GM12878 (cell line): ENCODE data around the gene KLHL3. TPM values are rescaled to one million over a fixed set of nuclear protein-coding genes. Genes with fewer than 3 reads are reported as not detected.

ENCODE experiments used
- ATAC-seq: fragments of 200-7000 bp; cut with Tn5 transposase; 3 replicates; pipeline ENCODE4 v1.9.1; 2020; ENCODE audit warnings: mild to moderate bottlenecking, moderate library complexity
- BruUV-seq: library from RNA; stranded (reverse); fragments of 400-500 nt; replicated peaks from 2 replicates; lab custom pipeline; 2021; lab: Mats Ljungman, UMichigan
- CTCF ChIA-PET: fragments of 300-600 bp; sonication (Branson Sonifier 250); formaldehyde crosslinking; extraction: SDS; loops from one replicate; lab custom pipeline; 2021; ENCODE audit warnings: inconsistent platforms; lab: Yijun Ruan, JAX
- POLR2A ChIA-PET: fragments of 350-600 bp; formaldehyde crosslinking; extraction: SDS; loops from one replicate; lab custom pipeline; 2021; ENCODE audit warnings: inconsistent platforms; lab: Charles Lee
- RAD21 ChIA-PET: fragments of 300-600 bp; sonication (Branson Sonifier 250); formaldehyde crosslinking; loops from one replicate; lab custom pipeline; 2023; ENCODE audit warnings: antibody characterized with exemption; ENCODE audit not compliant: unreplicated experiment; lab: Charles Lee
- SMC1A ChIA-PET: fragments of 300-600 bp; sonication (Branson Sonifier 250); formaldehyde crosslinking; loops from one replicate; lab custom pipeline; 2023; ENCODE audit not compliant: unreplicated experiment, uncharacterized antibody; lab: Charles Lee
- DNase-seq: peaks from one replicate; pipeline ENCODE4 v3.0.0-alpha.2; 2011; ENCODE audit warnings: low read depth, low spot score
- FAIRE-seq: peaks from 3 replicates; lab custom pipeline; 2011; peaks lifted over from hg19 to GRCh38; lab: Jason Lieb, UNC
- H2AFZ ChIP-seq: 2 replicates; pipeline ENCODE4 v1.6.0; 2011; ENCODE audit warnings: low read depth, low read length, control low read depth; ENCODE audit not compliant: control insufficient read depth
- H3K27ac ChIP-seq: 2 replicates; pipeline ENCODE4 v1.5.1; 2011; ENCODE audit warnings: control low read depth; ENCODE audit not compliant: control insufficient read depth, insufficient read depth
- H3K27me3 ChIP-seq, 2 experiments: replicated peaks in 1 of 2; 2 replicates each; pipeline versions ENCODE4 v1.6.0 to v1.6.1; 2011; ENCODE audit warnings: low read length in 1 of 2; ENCODE audit not compliant: control insufficient read depth in 2 of 2, insufficient read depth in 2 of 2
- H3K36me3 ChIP-seq, 2 experiments: 2 replicates each; pipeline ENCODE4 v1.5.1; 2011; ENCODE audit warnings: low read length in 1 of 2; ENCODE audit not compliant: control insufficient read depth in 2 of 2, insufficient read depth in 2 of 2
- H3K4me1 ChIP-seq: 2 replicates; pipeline ENCODE4 v1.6.1; 2011; ENCODE audit warnings: mild to moderate bottlenecking, low read length, moderate library complexity, mixed read lengths; ENCODE audit not compliant: control insufficient read depth, insufficient read depth
- H3K4me2 ChIP-seq: 2 replicates; pipeline ENCODE4 v1.6.0; 2011; ENCODE audit warnings: control low read depth; ENCODE audit not compliant: control insufficient read depth, insufficient read depth
- H3K4me3 ChIP-seq: fragments of 200-600 bp; sonication (generic); 2 replicates; pipeline ENCODE4 v1.5.1; 2016
- H3K79me2 ChIP-seq: 2 replicates; pipeline ENCODE4 v1.6.0; 2011; ENCODE audit warnings: low read length; ENCODE audit not compliant: control insufficient read depth, insufficient read depth
- H3K9ac ChIP-seq: 2 replicates; pipeline ENCODE4 v1.8.0; 2011; ENCODE audit warnings: low read length, control low read depth, mixed read lengths; ENCODE audit not compliant: control insufficient read depth, insufficient read depth
- H3K9me3 ChIP-seq: replicated peaks from 3 replicates; pipeline ENCODE4 v1.5.1; 2011; ENCODE audit warnings: mild to moderate bottlenecking, low read length; ENCODE audit not compliant: control insufficient read depth, insufficient read depth
- H4K20me1 ChIP-seq: 2 replicates; pipeline ENCODE4 v1.6.0; 2011; ENCODE audit not compliant: control insufficient read depth, insufficient read depth
- ATF2 ChIP-seq: IDR thresholded peaks from 2 replicates; pipeline ENCODE4 v1.6.1; 2012; ENCODE audit warnings: low read length, inconsistent platforms
- BMI1 ChIP-seq: fragments of 450-650 bp; IDR thresholded peaks from 2 replicates; pipeline ENCODE4 v1.6.1; 2016; ENCODE audit warnings: mild to moderate bottlenecking, moderate library complexity, borderline replicate concordance
- CHD2 ChIP-seq: IDR thresholded peaks from 2 replicates; pipeline ENCODE4 v1.6.1; 2011; ENCODE audit warnings: low read depth, low read length, improper control_type of control experiment, borderline replicate concordance
- DPF2 ChIP-seq: fragments of 450-650 bp; IDR thresholded peaks from 2 replicates; pipeline ENCODE4 v1.6.1; 2017; ENCODE audit warnings: mild to moderate bottlenecking
- ETV6 ChIP-seq, 2 experiments: fragments of 450-650 bp in 1 of 2; IDR thresholded peaks in 1 of 2; conservative IDR thresholded peaks in 1 of 2; 2 replicates each; pipeline ENCODE4 v1.6.1; 2014; ENCODE audit warnings: antibody characterized with exemption in 1 of 2, borderline replicate concordance in 1 of 2, low read depth in 1 of 2, mild to moderate bottlenecking in 1 of 2, moderate library complexity in 1 of 2
- HDGF ChIP-seq: fragments of 450-650 bp; IDR thresholded peaks from 2 replicates; pipeline ENCODE4 v1.6.1; 2016; ENCODE audit warnings: antibody characterized with exemption
- IKZF1 ChIP-seq: fragments of 450-650 bp; conservative IDR thresholded peaks from 2 replicates; pipeline ENCODE4 v1.6.1; 2017; ENCODE audit warnings: antibody characterized with exemption, mild to moderate bottlenecking
- MXI1 ChIP-seq: fragments of 150-350 bp; IDR thresholded peaks from 2 replicates; pipeline ENCODE4 v1.6.1; 2011; ENCODE audit warnings: low read depth, mild to moderate bottlenecking, inconsistent platforms, low read length, improper control_type of control experiment
- MYC ChIP-seq: IDR thresholded peaks from 2 replicates; pipeline ENCODE4 v1.6.1; 2011; ENCODE audit warnings: mild to moderate bottlenecking, low read length, moderate library complexity, inconsistent platforms; ENCODE audit not compliant: insufficient read depth, insufficient replicate concordance, insufficient read length, severe bottlenecking
- NRF1 ChIP-seq: conservative IDR thresholded peaks from 2 replicates; pipeline ENCODE4 v1.6.1; 2011; ENCODE audit warnings: mild to moderate bottlenecking, low read depth, low read length, improper control_type of control experiment
- POLR2AphosphoS5 ChIP-seq: IDR thresholded peaks from 2 replicates; pipeline ENCODE4 v1.6.1; 2011; ENCODE audit warnings: mild to moderate bottlenecking, low read length, inconsistent platforms
- RAD51 ChIP-seq: fragments of 450-650 bp; IDR thresholded peaks from 2 replicates; pipeline ENCODE4 v1.6.1; 2016; ENCODE audit warnings: moderate library complexity, mild to moderate bottlenecking, inconsistent platforms
- SREBF2 ChIP-seq: IDR thresholded peaks from 2 replicates; pipeline ENCODE4 v1.6.1; 2012; ENCODE audit warnings: mild to moderate bottlenecking, low read length
- TARDBP ChIP-seq: IDR thresholded peaks from 2 replicates; pipeline ENCODE4 v1.6.1; 2016; ENCODE audit warnings: borderline replicate concordance
- ZBTB33 ChIP-seq: fragments of 450-650 bp; IDR thresholded peaks from 2 replicates; pipeline ENCODE4 v1.6.1; 2017; ENCODE audit warnings: mild to moderate bottlenecking
- WGBS: methylation state at CpG from one replicate; pipeline ENCODE4 v1.1.6; 2016; ENCODE audit warnings: low lambda C conversion rate; ENCODE audit not compliant: insufficient replicate concordance, insufficient coverage; ENCODE audit errors: missing lambda C conversion rate; 5-methylcytosine and 5-hydroxymethylcytosine counted together
- in situ Hi-C: fragments of 300-500 bp; cut with MboI; formaldehyde crosslinking; loops from 9 replicates; pipeline ENCODE4 v1.14.3; 2018; ENCODE audit warnings: mixed read lengths
- intact Hi-C: fragments of 100-400 bp; cut with micrococcal nuclease; formaldehyde crosslinking; loops from one replicate; pipeline ENCODE4 v1.14.2; 2022; ENCODE audit not compliant: unreplicated experiment
- polyA plus RNA-seq, 11 experiments: library from polyadenylated mRNA; depleted of rRNA in 4 of 11; unstranded in 6 of 11; stranded (reverse) in 5 of 11; fragments of >200 nt; fragmentation: Nextera tagmentation in 4 of 11; fragmentation: Illumina TruSeq in 1 of 11; extraction: Ambion mirVana in 4 of 11; extraction: Trizol in 1 of 11; gene quantifications; 1 replicate in 1 of 11; 2 replicates in 10 of 11; pipeline versions ENCODE4 v1.2.1 to v1.2.3, GENCODE V29; 2011 to 2016; ENCODE audit warnings: inconsistent platforms in 2 of 11, missing spikeins in 2 of 11, low read depth in 1 of 11
- total RNA-seq, 4 experiments: library from RNA; depleted of rRNA in 3 of 4; stranded (reverse); fragments of >200 nt in 3 of 4; fragmentation: Illumina TruSeq in 1 of 4; extraction: Trizol in 1 of 4; gene quantifications; 2 replicates each; pipeline versions ENCODE4 v1.2.1 to v1.2.3, GENCODE V29; 2013 to 2021
- TF ChIP-seq, protein P1 (sequence below): fragments of 450-650 bp; IDR thresholded peaks from 2 replicates; pipeline ENCODE4 v1.6.1; 2016; ENCODE audit warnings: mild to moderate bottlenecking
- TF ChIP-seq, protein P2 (sequence below): fragments of 450-650 bp; IDR thresholded peaks from 2 replicates; pipeline ENCODE4 v1.6.1; 2017; ENCODE audit warnings: low read depth, mild to moderate bottlenecking, moderate library complexity

KLHL3 gene
- total and polyA plus RNA-seq, 10 of the 15 experiments (the other 5 are each of a cell fraction or from before 2014, with no cell fraction given) = 1.7 to 11.7 (median 5.6) TPM

DNA sequence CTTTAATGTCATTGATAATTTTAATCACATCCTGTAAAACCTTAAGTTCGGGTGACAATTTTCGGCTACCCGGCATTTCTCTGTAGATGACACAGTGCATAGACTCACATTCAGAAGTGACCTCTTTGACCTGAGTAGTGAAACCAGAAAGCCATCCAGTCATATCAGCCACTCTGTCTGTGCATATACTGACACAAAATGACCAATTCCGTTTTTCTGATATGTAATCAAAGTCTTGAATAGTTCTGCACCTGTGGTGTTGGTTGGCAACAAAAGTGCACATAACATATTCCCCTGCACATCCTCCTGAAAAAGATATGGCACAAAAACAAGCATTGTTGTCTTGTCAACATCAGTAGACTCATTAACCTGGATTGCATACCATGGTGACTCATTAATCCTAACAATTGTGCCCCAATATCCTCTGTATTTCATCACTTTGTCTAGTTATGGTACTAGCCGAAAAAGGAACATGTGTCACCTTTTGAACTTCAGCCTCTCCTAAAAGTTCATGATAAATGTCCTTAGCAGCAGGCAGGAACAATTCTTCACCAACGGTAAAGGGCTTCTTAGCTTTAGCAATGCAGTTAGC is 22.9 kb upstream of the KLHL3 start (continued):
- TF ChIP-seq ETV6 (conservative IDR thresholded peaks at IDR 0.05 in 1 of 2, IDR thresholded peaks at IDR 0.05 in 1 of 2; ENCODE audit: borderline replicate concordance in 1 of 2, low read depth in 1 of 2) = peak in 1 of 2 experiments; percentile 79; a peak in 2 of 4 replicates
- TF ChIP-seq IKZF1 = peak; percentile 61
- peak; percentile 81 for TF ChIP-seq DPF2
- peak; percentile 87 for TF ChIP-seq ATF2
- TF ChIP-seq, protein P1, sequence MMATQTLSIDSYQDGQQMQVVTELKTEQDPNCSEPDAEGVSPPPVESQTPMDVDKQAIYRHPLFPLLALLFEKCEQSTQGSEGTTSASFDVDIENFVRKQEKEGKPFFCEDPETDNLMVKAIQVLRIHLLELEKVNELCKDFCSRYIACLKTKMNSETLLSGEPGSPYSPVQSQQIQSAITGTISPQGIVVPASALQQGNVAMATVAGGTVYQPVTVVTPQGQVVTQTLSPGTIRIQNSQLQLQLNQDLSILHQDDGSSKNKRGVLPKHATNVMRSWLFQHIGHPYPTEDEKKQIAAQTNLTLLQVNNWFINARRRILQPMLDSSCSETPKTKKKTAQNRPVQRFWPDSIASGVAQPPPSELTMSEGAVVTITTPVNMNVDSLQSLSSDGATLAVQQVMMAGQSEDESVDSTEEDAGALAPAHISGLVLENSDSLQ = peak; percentile 14; the same call in 1 of the 2 replicates
- no peak for TF ChIP-seq NRF1
- TF ChIP-seq, all 136 proteins: peak for 38

DNA sequence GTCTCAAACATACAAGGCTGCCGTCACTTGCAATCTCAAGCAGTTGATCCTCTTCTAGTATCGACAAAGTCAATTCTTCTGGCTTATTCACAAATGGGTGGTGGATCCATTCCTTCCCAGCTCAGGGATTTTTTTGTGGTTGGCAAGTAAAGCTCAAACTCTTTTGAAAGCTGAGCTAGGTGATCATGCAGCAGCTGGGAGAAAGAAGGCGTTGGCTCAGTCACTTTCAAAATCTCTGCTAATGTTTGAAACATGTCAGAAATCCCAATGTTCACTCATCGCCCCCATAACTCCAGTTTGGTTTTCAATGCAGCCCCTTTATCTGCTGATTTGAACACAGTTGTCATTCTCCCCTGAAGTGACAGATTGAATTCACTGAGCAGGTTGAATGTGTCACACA is 22.2 kb upstream of the KLHL3 start:
- in situ Hi-C loops = no loop called here
- Histone ChIP-seq H4K20me1 (no peaks in the 10 kb centered on the region), H2AFZ (no peak overlapping the region), H3K9me3 (no peaks in the 10 kb centered on the region), H3K36me3 (no peaks in the 10 kb centered on the region), H3K27me3 (no peaks in the 10 kb centered on the region), H3K4me1 (peaks cover 17% of the 10 kb centered on the region), H3K79me2 (peaks cover 11% of the 10 kb centered on the region), H3K27ac (peak overlapping the region; percentile 54), H3K4me2 (peak overlapping the region; percentile 62), H3K4me3 (no peak overlapping the region), H3K9ac (no peak overlapping the region)
- CTCF ChIA-PET = interaction anchor here (0.7 to 3.8 kb wide), 2 partner anchors 16 to 22 kb away, joined by 3 to 22 read pairs; no protein-coding TSS in a partner anchor
- ATAC-seq (no peak), DNase-seq (no peak), FAIRE-seq (no peak)
- intact Hi-C loops = loop anchor here (1.0 to 10.0 kb wide), 2 partner anchors 131 to 707 kb away; partner anchors contain the start of genes EGR1 and PKD2L2
- SMC1A ChIA-PET = interaction anchor here (0.6 to 0.7 kb wide), 2 partner anchors 86 to 93 kb away, joined by 3 read pairs; no protein-coding TSS in a partner anchor
- BruUV-seq = no TSS peak
- WGBS = 57% methylated on average over 4 of the region's 4 CpGs
- POLR2A ChIA-PET = no interaction called here
- RAD21 ChIA-PET = no interaction called here
- no peak for TF ChIP-seq CHD2
- TF ChIP-seq RAD51 = no peak
- no peak for TF ChIP-seq TARDBP
- TF ChIP-seq HDGF = no peak
- TF ChIP-seq MXI1 = no peak
- TF ChIP-seq ZBTB33 = no peak
- no peak for TF ChIP-seq SREBF2
- TF ChIP-seq POLR2AphosphoS5 = no peak
- no peak for TF ChIP-seq BMI1
- TF ChIP-seq, protein P2, sequence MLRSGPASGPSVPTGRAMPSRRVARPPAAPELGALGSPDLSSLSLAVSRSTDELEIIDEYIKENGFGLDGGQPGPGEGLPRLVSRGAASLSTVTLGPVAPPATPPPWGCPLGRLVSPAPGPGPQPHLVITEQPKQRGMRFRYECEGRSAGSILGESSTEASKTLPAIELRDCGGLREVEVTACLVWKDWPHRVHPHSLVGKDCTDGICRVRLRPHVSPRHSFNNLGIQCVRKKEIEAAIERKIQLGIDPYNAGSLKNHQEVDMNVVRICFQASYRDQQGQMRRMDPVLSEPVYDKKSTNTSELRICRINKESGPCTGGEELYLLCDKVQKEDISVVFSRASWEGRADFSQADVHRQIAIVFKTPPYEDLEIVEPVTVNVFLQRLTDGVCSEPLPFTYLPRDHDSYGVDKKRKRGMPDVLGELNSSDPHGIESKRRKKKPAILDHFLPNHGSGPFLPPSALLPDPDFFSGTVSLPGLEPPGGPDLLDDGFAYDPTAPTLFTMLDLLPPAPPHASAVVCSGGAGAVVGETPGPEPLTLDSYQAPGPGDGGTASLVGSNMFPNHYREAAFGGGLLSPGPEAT = no peak
- TF ChIP-seq ETV6 (conservative IDR thresholded peaks at IDR 0.05 in 1 of 2, IDR thresholded peaks at IDR 0.05 in 1 of 2; ENCODE audit: borderline replicate concordance in 1 of 2, low read depth in 1 of 2) = no peak
- TF ChIP-seq MYC = no peak
